ENCODE measurements around the gene CDH23.
A peak's percentile ranks its signal among the peaks of the same experiment; 100 is the strongest.

CDH23 gene

DNA sequence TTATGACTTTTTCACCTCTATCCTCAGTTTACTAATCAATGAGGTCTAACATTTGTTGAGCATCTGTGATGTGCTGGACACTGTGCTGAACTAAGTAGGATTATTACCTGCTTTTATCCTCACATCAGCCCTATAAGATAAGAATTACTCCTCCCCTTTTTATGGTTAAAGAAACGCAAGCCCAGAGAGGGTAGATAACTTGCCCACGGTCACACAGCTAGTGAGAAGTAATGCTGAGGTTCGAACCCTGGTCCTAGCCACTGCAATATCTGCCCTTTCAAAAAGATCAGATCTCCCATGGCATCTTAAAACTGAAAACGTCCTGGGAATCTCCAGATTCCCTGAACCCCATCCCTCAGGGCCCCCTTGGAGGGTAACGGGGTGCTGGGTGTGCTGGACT, 204.6 kb downstream of the CDH23 start:
- H3K4me1 ChIP-seq = no peaks in the 10 kb centered on the region
- no peak for DNase-seq (ENCODE audit: low spot score in 2 of 2)
- H3K36me3 ChIP-seq (replicated peaks) = no peaks in the 10 kb centered on the region
- in situ Hi-C loops (cut with MboI; ENCODE audit: low sequenced_read_pairs) = no loop called here
- no peak overlapping the region for H3K4me3 ChIP-seq
- no peaks in the 10 kb centered on the region for H3K9me3 ChIP-seq
- H3K27me3 ChIP-seq (ENCODE audit: low read depth) = no peaks in the 10 kb centered on the region; the same call in 1 of the 2 replicates

GRCh38 chr10:71603150-71603549, 206.4 kb downstream of the CDH23 start:
- no peaks in the 10 kb centered on the region for H3K4me1 ChIP-seq
- no peaks in the 10 kb centered on the region for H3K9me3 ChIP-seq
- H3K36me3 ChIP-seq (replicated peaks) = no peaks in the 10 kb centered on the region
- no peak overlapping the region for H3K4me3 ChIP-seq
- in situ Hi-C loops (cut with MboI; ENCODE audit: low sequenced_read_pairs) = no loop called here
- no peaks in the 10 kb centered on the region; the same call in 1 of the 2 replicates for H3K27me3 ChIP-seq (ENCODE audit: low read depth)
- DNase-seq (ENCODE audit: low spot score in 2 of 2) = no peak

- Histone ChIP-seq H3K9me3 (no peaks in the 10 kb centered on the region), H3K36me3 (replicated peaks) (no peaks in the 10 kb centered on the region), H3K27me3 (ENCODE audit: low read depth) (no peaks in the 10 kb centered on the region; the same call in 1 of the 2 replicates), H3K4me3 (no peak overlapping the region), H3K4me1 (no peaks in the 10 kb centered on the region)
- in situ Hi-C loops (cut with MboI; ENCODE audit: low sequenced_read_pairs) = no loop called here
- DNase-seq (ENCODE audit: low spot score in 2 of 2) = no peak
Observed at GRCh38 chr10:71603754-71604153, 207.0 kb downstream of the CDH23 start.

DNA sequence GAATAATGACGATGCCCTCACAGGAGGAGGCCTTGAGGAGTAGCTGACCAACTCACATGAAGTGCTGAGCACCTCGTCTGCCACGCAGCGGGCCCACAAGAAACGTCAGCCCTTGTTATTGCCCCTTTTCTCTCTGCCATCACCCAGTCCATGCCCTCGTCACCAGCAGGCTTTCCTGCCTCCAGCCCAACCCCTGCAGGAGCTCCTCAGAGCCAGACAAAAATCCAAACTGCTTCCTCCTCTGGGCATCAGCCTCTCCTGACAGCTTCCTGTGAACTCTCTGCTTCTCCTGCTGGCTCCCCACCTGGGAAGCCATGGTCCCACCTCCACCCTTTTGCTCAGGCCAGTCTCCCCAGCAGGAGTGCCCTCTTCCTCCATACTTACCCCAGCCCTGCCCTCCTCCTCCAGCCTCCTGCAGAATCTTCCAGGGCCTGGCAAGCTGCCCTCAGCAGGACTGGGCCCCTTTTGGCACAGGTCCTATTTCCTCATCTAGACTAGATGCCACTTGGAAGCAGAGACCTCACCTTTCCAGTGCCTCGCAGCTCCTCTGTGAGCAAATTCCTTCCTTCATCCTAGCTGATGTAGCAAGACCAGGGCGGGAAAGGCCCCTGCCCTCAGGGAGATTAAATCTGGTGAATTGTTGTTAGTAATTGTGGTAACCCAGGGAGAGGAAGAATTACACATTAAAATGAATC, 207.8 kb downstream of the CDH23 start:
- H3K9me3 ChIP-seq = no peaks in the 10 kb centered on the region
- no peak overlapping the region for H3K4me3 ChIP-seq
- no peaks in the 10 kb centered on the region; the same call in 1 of the 2 replicates for H3K27me3 ChIP-seq (ENCODE audit: low read depth)
- H3K4me1 ChIP-seq = no peaks in the 10 kb centered on the region
- H3K36me3 ChIP-seq (replicated peaks) = no peaks in the 10 kb centered on the region
- in situ Hi-C loops (cut with MboI; ENCODE audit: low sequenced_read_pairs) = no loop called here
- DNase-seq (ENCODE audit: low spot score in 2 of 2) = no peak

DNA sequence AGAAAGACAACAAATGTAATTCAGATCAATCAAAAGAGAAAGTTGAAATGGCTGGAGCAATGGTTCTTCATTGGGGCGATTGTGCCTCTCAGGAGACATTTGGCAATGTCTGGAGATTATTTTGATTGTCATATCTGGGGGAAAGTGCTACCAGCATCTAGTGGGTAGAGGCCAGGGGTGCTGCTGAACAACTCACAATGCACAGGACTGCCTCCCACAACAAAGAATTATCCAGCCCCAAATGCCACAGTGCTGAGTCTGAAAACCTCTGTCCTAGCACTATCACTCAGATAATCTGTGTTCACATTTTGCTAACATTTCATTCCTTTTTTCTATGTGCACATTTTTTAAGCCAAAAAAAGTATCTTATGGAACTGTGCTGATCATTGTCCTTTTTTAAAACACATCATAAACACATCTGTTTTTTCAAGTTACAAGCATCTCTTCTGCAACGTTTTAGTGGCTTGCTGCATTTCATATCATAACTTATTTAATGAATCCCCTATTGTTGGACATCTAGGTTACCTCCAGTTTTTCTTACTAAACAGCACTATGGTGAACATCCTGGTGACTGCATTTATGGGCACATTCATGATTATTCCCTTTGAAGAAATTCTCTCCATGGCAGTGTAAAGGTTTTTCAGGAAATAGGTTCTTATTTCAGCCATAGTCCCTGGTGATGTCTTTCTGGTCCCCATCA, 208.7 kb downstream of the CDH23 start:
- DNase-seq (ENCODE audit: low spot score in 2 of 2) = no peak
- Histone ChIP-seq H3K9me3 (no peaks in the 10 kb centered on the region), H3K4me3 (no peak overlapping the region), H3K4me1 (no peaks in the 10 kb centered on the region), H3K36me3 (replicated peaks) (no peaks in the 10 kb centered on the region), H3K27me3 (ENCODE audit: low read depth) (no peaks in the 10 kb centered on the region; the same call in 1 of the 2 replicates)
- in situ Hi-C loops (cut with MboI; ENCODE audit: low sequenced_read_pairs) = no loop called here

DNA sequence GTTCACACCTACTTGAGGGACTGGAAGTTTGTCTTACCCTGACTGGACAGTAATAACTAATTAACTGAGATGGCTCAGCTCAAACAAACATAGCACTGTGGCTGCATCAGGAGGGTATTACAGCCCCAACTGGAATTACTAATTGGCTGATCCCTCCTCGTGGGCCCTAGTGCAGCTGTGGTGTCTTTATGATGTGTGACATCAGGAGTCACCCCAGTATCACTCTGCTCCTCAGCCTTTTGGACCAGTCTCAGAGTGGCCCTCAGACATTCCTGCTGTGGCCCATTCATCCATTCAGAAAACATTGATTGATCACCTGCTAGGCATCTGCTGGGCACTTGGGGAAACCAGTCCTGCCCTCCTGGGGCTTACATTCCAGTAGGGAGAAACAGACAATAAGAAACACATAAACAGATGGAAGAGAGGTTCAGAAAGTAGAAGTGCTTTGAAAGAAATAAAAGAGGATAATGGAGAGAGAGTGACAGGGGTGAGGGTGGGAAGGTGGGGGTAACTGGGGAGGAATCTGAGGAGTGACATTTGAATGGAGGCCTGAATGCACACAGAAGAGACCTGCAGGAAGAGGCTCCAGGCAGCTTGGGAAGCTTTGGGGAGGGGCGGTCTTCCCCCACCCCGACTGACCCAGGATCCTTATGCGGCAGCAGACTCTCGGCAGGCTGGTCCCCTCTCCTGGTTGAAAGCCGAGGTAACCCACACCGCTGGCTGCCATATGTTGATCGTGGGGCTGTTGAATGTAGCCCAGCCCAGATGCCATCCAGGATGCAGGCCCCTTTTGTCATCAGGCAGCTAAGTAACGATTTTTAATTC, 209.7 kb downstream of the CDH23 start:
- Histone ChIP-seq H3K4me3 (no peak overlapping the region), H3K27me3 (ENCODE audit: low read depth) (peaks cover 6% of the 10 kb centered on the region; the same call in 1 of the 2 replicates), H3K36me3 (replicated peaks) (no peaks in the 10 kb centered on the region), H3K9me3 (no peaks in the 10 kb centered on the region), H3K4me1 (no peaks in the 10 kb centered on the region)
- DNase-seq (ENCODE audit: low spot score in 2 of 2) = no peak
- in situ Hi-C loops (cut with MboI; ENCODE audit: low sequenced_read_pairs) = no loop called here

GRCh38 chr10:71607082-71607443, 210.3 kb downstream of the CDH23 start:
- no peaks in the 10 kb centered on the region for H3K9me3 ChIP-seq
- no peaks in the 10 kb centered on the region for H3K4me1 ChIP-seq
- in situ Hi-C loops (cut with MboI; ENCODE audit: low sequenced_read_pairs) = no loop called here
- peaks cover 6% of the 10 kb centered on the region; the same call in 1 of the 2 replicates for H3K27me3 ChIP-seq (ENCODE audit: low read depth)
- H3K36me3 ChIP-seq (replicated peaks) = no peaks in the 10 kb centered on the region
- no peak for DNase-seq (ENCODE audit: low spot score in 2 of 2)
- H3K4me3 ChIP-seq = no peak overlapping the region

DNA sequence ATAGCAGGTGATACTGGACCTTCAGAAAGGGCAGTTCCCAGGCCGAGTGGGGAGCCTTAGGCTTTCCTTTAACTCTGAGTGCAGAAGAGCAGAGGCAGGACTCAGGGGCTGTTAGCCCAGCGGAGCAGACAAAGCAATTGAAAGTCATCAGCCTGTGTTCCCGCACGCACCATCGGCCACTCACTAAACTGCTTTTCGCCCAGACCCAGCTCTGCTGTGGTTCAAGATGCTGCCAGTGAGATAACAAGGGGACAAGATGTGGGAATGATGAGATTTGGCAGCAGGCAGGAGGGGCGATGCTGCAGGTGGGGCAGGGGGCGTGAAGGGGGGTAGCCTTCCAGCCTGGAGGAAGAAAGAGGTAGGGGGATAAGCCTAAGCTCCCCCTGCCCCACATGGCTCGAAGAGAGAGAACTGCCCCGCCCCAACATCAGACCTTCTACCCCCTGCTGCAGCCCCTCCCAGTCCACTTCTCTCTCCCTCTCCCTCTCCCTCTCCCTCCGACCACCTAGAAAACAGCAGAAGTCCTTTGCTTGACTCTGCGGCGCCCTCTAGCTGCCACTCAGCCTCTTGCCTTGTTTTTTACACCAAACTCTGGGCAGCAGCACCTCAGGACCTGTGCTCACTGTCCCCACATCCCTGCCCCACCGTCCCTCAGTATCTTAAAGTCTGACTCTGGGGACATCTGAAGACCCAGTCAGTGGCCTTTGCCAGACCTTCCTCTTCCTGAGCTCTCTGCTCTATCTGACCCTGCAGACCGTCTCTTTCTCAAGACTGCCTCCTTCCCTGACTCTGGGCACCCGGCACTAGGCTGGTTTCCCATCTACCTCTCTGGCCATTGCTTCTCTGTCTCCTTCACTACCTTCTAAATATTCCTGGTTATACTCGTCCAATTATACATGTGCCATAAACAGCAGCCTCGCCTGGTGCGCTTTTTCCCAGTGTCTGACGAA, 212.4 kb downstream of the CDH23 start:
- H3K9me3 ChIP-seq = no peaks in the 10 kb centered on the region
- no peaks in the 10 kb centered on the region for H3K36me3 ChIP-seq (replicated peaks)
- no peaks in the 10 kb centered on the region for H3K4me1 ChIP-seq
- DNase-seq (ENCODE audit: low spot score in 2 of 2) = peak; percentile 54 to 88
- in situ Hi-C loops (cut with MboI; ENCODE audit: low sequenced_read_pairs) = no loop called here
- no peak overlapping the region for H3K4me3 ChIP-seq
- peaks cover 6% of the 10 kb centered on the region; the same call in 1 of the 2 replicates for H3K27me3 ChIP-seq (ENCODE audit: low read depth)

DNA sequence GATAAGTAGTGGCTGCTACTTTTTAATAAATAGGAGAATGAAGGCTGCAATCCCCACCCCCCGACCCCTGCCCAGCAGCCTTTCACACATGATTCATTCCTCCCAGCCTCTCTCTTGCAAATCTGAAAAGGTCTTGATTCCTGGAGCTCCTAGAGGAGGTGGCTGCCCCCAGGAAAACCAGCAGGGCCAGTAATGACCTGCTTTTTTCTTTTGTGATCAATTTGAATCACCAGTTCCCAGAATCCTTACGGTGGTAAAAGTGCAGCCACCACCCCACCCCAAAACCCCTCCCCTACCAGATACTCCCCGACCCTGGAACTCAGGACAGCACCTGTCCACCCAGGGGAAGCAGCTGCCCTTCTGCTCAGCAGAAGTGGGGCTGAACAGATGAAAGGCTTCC, 213.9 kb downstream of the CDH23 start:
- no peaks in the 10 kb centered on the region for H3K36me3 ChIP-seq (replicated peaks)
- H3K4me1 ChIP-seq = no peaks in the 10 kb centered on the region
- DNase-seq (ENCODE audit: low spot score in 2 of 2) = no peak
- no peak overlapping the region for H3K4me3 ChIP-seq
- H3K9me3 ChIP-seq = no peaks in the 10 kb centered on the region
- in situ Hi-C loops (cut with MboI; ENCODE audit: low sequenced_read_pairs) = no loop called here
- peaks cover 6% of the 10 kb centered on the region; the same call in 1 of the 2 replicates for H3K27me3 ChIP-seq (ENCODE audit: low read depth)

- Histone ChIP-seq H3K36me3 (replicated peaks) (no peaks in the 10 kb centered on the region), H3K4me3 (no peak overlapping the region)
- in situ Hi-C loops (cut with MboI; ENCODE audit: low sequenced_read_pairs) = no loop called here
Observed at GRCh38 chr10:71611131-71611530, 214.4 kb downstream of the CDH23 start.

GRCh38 chr10:71611709-71612422, 215.1 kb downstream of the CDH23 start:
- no peaks in the 10 kb centered on the region for H3K4me1 ChIP-seq
- H3K9me3 ChIP-seq = no peaks in the 10 kb centered on the region
- H3K36me3 ChIP-seq (replicated peaks) = no peaks in the 10 kb centered on the region
- in situ Hi-C loops (cut with MboI; ENCODE audit: low sequenced_read_pairs) = no loop called here
- H3K27me3 ChIP-seq (ENCODE audit: low read depth) = peaks cover 6% of the 10 kb centered on the region; the same call in 1 of the 2 replicates
- no peak overlapping the region for H3K4me3 ChIP-seq
- DNase-seq (ENCODE audit: low spot score in 2 of 2) = no peak

More at GRCh38 chr10:71611131-71611530, 214.4 kb downstream of the CDH23 start:
- no peaks in the 10 kb centered on the region for H3K4me1 ChIP-seq
- peaks cover 6% of the 10 kb centered on the region; the same call in 1 of the 2 replicates for H3K27me3 ChIP-seq (ENCODE audit: low read depth)
- H3K9me3 ChIP-seq = no peaks in the 10 kb centered on the region
- no peak for DNase-seq (ENCODE audit: low spot score in 2 of 2)

DNA sequence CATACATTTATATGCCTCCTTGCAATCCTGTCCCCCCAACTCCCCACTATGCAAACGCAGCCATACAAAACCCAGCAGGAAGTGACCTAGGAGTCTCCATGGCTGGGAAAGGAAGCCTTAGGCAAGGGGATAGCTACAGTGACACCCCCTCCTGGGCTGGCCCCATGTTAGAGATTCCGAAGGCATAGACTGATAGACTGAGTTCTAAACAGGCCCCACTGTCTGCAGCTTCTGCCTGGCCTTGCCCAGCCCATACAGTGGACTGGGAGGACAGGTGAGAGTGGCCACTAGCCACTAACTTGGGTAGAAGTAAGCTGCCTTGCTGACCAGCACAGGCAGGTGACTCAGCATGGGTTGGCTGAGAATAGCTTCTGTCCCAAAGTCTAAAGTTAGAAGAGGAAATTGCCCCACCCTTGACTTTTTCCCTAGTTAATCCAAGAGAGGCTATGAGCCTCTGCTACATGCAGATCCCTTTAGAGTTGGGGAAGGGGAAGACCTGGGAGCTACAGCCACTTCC, 216.6 kb downstream of the CDH23 start:
- in situ Hi-C loops (cut with MboI; ENCODE audit: low sequenced_read_pairs) = no loop called here
- H3K27me3 ChIP-seq (ENCODE audit: low read depth) = peaks cover 6% of the 10 kb centered on the region; the same call in 1 of the 2 replicates
- no peak for DNase-seq (ENCODE audit: low spot score in 2 of 2)
- no peaks in the 10 kb centered on the region for H3K9me3 ChIP-seq
- H3K4me1 ChIP-seq = no peaks in the 10 kb centered on the region
- H3K4me3 ChIP-seq = no peak overlapping the region
- no peaks in the 10 kb centered on the region for H3K36me3 ChIP-seq (replicated peaks)

All from HAP-1 (cell line).